Activated CD8-positive, alpha-beta memory T cell treated with anti-CD3 and anti-CD28 coated beads, Interleukin-2, amount 50 U/mL, for 48 hours (primary cell): ENCODE measurements around the gene NCOR2.

Source experiments
- DNase-seq: peaks from one replicate; pipeline ENCODE4 v3.0.0-alpha.2; 2020

The NCOR2 gene

DNA sequence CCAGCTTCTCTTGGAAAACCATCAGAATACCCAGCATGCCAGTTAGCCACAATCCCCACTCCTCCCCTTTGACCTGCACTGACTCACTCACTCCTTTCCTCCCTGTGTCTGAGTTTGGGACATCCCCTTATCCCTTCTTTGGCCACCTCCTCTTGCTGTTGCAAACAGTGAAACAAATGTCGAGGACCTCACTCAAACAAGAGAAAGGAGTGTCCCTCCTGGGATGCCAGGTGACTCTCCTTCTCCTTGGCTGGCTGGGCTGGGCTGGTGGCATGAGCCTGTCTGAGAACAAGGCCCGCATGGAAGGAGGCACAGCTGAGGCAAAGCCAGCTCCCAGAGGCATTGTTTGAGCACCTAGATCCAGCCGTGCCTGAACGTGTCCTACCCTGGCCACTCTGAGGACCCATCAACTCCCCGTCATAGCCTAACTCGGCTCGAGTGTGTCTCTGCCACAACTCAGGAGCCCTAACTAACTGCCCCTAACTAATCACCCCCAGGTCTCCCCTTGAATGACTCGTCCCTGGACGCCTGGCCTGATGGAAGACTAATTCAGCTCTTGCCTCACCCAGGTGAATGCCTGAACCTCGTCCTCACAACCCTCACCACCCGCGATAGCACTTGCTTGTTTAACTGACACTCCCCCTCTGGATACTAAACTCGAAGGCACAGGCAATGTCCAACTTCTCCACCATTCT lies 43.0 kb downstream of the NCOR2 start:
- no peak for DNase-seq

DNA sequence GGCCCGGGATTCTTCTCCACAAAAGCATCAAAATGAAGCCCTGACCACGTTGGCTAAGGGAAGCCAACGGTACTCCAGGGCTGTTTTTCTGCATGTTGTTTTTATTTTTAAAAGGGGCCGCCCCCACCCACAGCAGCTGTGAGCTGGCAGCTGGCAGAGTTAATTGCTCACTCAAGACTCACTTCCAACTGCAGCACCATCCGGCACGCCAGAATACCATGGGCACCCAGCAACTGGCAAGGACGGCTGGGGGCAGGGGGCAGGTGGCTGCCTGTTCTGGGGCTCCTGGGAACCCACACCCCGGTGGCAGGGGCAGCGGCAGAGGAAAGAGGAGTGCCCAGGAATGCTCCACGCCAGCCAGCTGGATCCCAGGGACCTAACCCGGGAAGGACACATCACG lies 44.3 kb downstream of the NCOR2 start:
- DNase-seq = no peak

DNA sequence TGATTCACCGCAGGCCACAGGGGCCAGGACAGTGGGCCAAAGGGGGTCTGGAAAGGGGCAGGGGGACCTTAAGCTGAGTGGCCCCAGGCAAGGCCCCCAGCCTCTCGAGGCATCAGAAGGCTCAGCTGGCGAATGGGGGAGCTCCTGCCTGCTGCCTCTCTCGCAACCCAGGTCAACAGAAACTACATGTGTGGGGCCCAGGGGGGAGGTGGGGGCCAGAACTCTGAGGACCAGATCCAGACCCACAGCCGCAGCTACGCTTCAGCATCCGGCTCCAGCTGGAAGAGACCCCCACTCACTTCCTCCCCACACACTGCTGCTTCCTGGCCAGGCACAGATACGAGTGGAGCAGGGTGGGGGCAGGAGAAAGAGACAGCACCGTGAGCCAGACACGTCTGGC lies 46.5 kb downstream of the NCOR2 start:
- DNase-seq = no peak

DNA sequence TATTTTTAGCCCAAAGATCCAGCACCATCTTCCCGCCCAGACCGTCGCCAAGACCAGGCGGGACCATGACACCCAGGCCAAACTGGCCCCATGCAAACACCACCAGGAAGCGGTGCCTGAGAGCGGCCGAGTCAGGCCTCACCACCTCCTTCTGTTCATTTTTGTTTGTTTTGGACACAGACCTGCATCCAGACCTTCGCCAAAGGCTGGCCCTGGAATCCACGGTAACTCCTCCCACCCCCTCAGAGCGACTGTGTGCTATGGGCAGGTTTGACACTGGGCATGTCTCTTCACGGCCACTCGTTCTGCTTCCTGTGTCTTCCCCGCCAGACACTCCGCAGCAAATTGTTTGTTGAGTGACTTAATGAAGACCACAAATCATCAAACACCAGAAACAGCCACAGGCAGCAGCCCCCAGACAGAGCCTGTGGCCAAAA lies 47.1 kb downstream of the NCOR2 start:
- DNase-seq = no peak

DNA sequence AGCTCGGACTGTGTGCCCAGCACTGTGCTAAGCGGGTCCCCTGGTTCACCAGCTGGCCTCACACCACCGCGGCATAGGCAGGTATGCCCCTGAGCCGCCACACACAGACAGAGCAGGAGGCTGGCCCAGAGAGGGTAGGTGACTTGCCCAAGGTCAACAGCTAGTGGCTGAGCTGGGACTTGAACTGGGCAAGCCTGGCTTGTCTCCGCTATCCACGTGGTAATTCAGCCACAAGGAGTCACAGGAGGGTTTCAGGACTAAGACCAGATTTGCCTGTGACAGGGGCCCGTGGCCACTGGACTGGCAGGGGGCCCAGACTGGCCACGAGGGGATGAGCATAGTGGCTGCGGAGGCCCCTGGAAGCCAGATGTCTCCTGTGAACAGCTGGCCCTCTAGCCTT lies 47.7 kb downstream of the NCOR2 start:
- no peak for DNase-seq

DNA sequence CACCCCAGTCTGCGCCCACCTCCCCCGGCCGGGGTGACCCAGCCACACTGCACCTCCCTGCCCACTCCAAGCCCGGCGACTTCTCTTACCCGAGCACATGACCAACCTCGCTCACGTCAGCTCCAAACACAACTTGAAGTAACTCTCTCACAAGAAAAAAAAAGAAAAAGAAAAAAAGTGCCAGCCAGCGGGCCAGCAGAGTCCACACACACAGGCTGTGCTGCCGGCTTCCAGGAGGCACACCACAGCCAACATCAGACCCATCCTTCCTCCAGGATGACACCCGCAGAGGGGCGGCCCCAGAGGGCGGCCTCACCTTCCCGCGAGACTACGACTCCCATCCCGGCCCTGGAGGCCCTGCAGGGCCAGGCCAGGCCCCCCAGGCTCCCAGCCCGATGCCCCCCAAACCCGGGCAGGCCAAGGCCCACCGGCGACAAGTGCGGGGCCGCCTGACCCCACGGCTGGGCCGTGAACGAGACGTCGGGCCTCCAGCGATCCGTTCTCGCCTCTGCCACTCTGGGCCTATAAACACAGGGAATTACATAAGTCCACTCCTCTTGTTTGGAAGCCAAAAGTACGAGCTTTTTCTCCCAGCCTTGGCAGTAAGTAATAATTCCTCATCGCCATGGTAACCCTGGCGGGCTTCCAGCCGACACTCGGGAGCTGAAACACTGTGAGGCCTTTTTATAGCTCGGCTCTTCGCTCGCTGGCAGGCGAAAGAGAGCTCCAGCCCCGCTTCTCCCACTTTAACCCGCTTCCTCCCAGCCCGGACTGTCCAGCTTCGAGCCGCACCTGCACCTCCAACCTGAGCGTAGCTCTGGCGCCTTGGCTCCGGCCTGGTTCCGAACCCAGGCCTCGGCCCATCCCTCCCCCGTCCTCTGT lies 49.1 kb downstream of the NCOR2 start:
- DNase-seq = no peak
